ENCODE data around the gene MAOB. TPM values are rescaled to one million over a fixed set of nuclear protein-coding genes. Genes with fewer than 3 reads are reported as not detected.

MAOB gene
- under 0.01 TPM in 1 of 2 replicates, not detected in the other for total RNA-seq

GRCh38 chrX:43882294-43882681 is at the start of gene MAOB:
TSS of gene MAOB (minus strand) at chrX:43882450. CDS start at chrX:43882299, 151 bp downstream.

Other genes starting within 250 kb of the MAOB start
- gene MAOA, start 226.2 kb downstream of the MAOB start, total RNA-seq: 15.1 and 74.5 TPM in 2 replicates
- 0.19 and 1.3 TPM in 2 replicates for gene NDP, start 90.9 kb upstream of the MAOB start, total RNA-seq